WTC11 (cell line): ENCODE measurements around the gene GMEB2. TPM values are rescaled to one million over a fixed set of nuclear protein-coding genes. Genes with fewer than 3 reads are reported as not detected.
"Not testable (repeated sequence)": the region's sequence is repeated elsewhere in the genome, so short reads cannot be mapped to it uniquely, and the experiment has no call there.

Experiments used
- ATAC-seq: fragments of 200-7000 bp; cut with Tn5 transposase; 2 replicates; pipeline ENCODE4 v1.10.0; 2021; ENCODE audit warnings: mild to moderate bottlenecking, moderate library complexity
- CTCF ChIA-PET: fragments of 300-600 bp; sonication (Branson Sonifier 250); formaldehyde crosslinking; loops from one replicate; lab custom pipeline; 2021; ENCODE audit warnings: antibody characterized with exemption; lab: Charles Lee
- POLR2A ChIA-PET: fragments of 350-600 bp; sonication (Branson Sonifier 250); formaldehyde crosslinking; loops from one replicate; lab custom pipeline; 2021; ENCODE audit warnings: antibody characterized with exemption; lab: Charles Lee
- DNase-seq: peaks from one replicate; pipeline ENCODE4 v3.0.0; 2021; ENCODE audit warnings: low spot score
- H3K27ac Mint-ChIP-seq: 2 replicates; pipeline ENCODE4 v1.8.0; 2021; ENCODE audit warnings: mixed read lengths
- H3K27me3 Mint-ChIP-seq: 2 replicates; pipeline ENCODE4 v1.8.0; 2021; ENCODE audit warnings: low read depth, mild to moderate bottlenecking, moderate library complexity, mixed read lengths
- H3K36me3 Mint-ChIP-seq: 2 replicates; pipeline ENCODE4 v1.8.0; 2021; ENCODE audit warnings: mixed read lengths
- H3K4me1 Mint-ChIP-seq: 2 replicates; pipeline ENCODE4 v1.8.0; 2022; ENCODE audit warnings: mixed read lengths
- H3K4me3 Mint-ChIP-seq: 2 replicates; pipeline ENCODE4 v1.8.0; 2021; ENCODE audit warnings: mild to moderate bottlenecking, moderate library complexity, mixed read lengths
- H3K9me3 Mint-ChIP-seq: 2 replicates; pipeline ENCODE4 v1.8.0; 2021; ENCODE audit warnings: mixed read lengths
- FOXP1 ChIP-seq: sonication (generic); formaldehyde crosslinking; IDR thresholded peaks from 2 replicates; pipeline ENCODE4 v1.8.0; 2022; ENCODE audit warnings: missing genetic modification reagents, mild to moderate bottlenecking, moderate library complexity, borderline replicate concordance
- GABPB1 ChIP-seq: sonication (generic); formaldehyde crosslinking; IDR thresholded peaks from 2 replicates; pipeline ENCODE4 v1.8.1; 2023; ENCODE audit warnings: mild to moderate bottlenecking, missing genetic modification reagents
- GTF2I ChIP-seq: fragments of 250-450 bp; sonication (Bioruptor Pico); conservative IDR thresholded peaks from 2 replicates; pipeline ENCODE4 v1.4.0; 2021; ENCODE audit warnings: mild to moderate bottlenecking
- JAZF1 ChIP-seq: fragments of 250-450 bp; sonication (Bioruptor Pico); IDR thresholded peaks from 2 replicates; pipeline ENCODE4 v1.9.0; 2021; ENCODE audit warnings: moderate library complexity, mild to moderate bottlenecking, inconsistent platforms
- KAT7 ChIP-seq: sonication (generic); formaldehyde crosslinking; IDR thresholded peaks from 2 replicates; pipeline ENCODE4 v1.8.1; 2023; ENCODE audit warnings: missing genetic modification reagents, mild to moderate bottlenecking, borderline replicate concordance
- SMAD3 ChIP-seq: sonication (generic); formaldehyde crosslinking; IDR thresholded peaks from 2 replicates; pipeline ENCODE4 v1.8.0; 2022; ENCODE audit warnings: missing genetic modification reagents, mild to moderate bottlenecking, borderline replicate concordance
- SP1 ChIP-seq: sonication (generic); formaldehyde crosslinking; conservative IDR thresholded peaks from 2 replicates; pipeline ENCODE4 v1.8.1; 2022; ENCODE audit warnings: missing genetic modification reagents
- TEAD1 ChIP-seq: sonication (generic); formaldehyde crosslinking; IDR thresholded peaks from 2 replicates; pipeline ENCODE4 v1.8.0; 2022; ENCODE audit warnings: mild to moderate bottlenecking, missing genetic modification reagents
- TP53 ChIP-seq: sonication (generic); formaldehyde crosslinking; IDR thresholded peaks from 2 replicates; pipeline ENCODE4 v1.8.1; 2023; ENCODE audit warnings: mild to moderate bottlenecking, missing genetic modification reagents
- ZNF232 ChIP-seq: sonication (generic); formaldehyde crosslinking; IDR thresholded peaks from 2 replicates; pipeline ENCODE4 v1.8.0; 2022; ENCODE audit warnings: mild to moderate bottlenecking, missing genetic modification reagents
- ZNF263 ChIP-seq: sonication (generic); formaldehyde crosslinking; IDR thresholded peaks from 2 replicates; pipeline ENCODE4 v1.8.1; 2022; ENCODE audit warnings: low read depth, mild to moderate bottlenecking, moderate library complexity, missing genetic modification reagents
- ZNF317 ChIP-seq: sonication (generic); formaldehyde crosslinking; IDR thresholded peaks from 2 replicates; pipeline ENCODE4 v1.8.1; 2023; ENCODE audit warnings: low read depth, mild to moderate bottlenecking, moderate library complexity, missing genetic modification reagents, borderline replicate concordance
- total RNA-seq: library from RNA; stranded (reverse); gene quantifications from 3 replicates; pipeline ENCODE4 v1.2.3, GENCODE V29; 2021
- TF ChIP-seq, protein P1 (sequence below): fragments of 200-600 bp; IDR thresholded peaks from 2 replicates; pipeline ENCODE4 v1.8.0; 2022; ENCODE audit warnings: antibody characterized with exemption
- TF ChIP-seq, protein P2 (sequence below): sonication (generic); formaldehyde crosslinking; IDR thresholded peaks from 2 replicates; pipeline ENCODE4 v1.8.0; 2022; ENCODE audit warnings: missing genetic modification reagents
- TF ChIP-seq, protein P3 (sequence below): sonication (generic); formaldehyde crosslinking; IDR thresholded peaks from 2 replicates; pipeline ENCODE4 v1.8.1; 2023; ENCODE audit warnings: mild to moderate bottlenecking, missing genetic modification reagents
- TF ChIP-seq, protein P4 (sequence below): sonication (generic); formaldehyde crosslinking; IDR thresholded peaks from 2 replicates; pipeline ENCODE4 v1.8.1; 2023; ENCODE audit warnings: mild to moderate bottlenecking, missing genetic modification reagents, moderate library complexity
- TF ChIP-seq, protein P5 (sequence below): sonication (generic); formaldehyde crosslinking; IDR thresholded peaks from 2 replicates; pipeline ENCODE4 v1.8.1; 2022; ENCODE audit warnings: low read depth, missing genetic modification reagents, borderline replicate concordance
- TF ChIP-seq, protein P6 (sequence below): fragments of 250-450 bp; sonication (Bioruptor Pico); IDR thresholded peaks from 2 replicates; pipeline ENCODE4 v1.8.0; 2021; ENCODE audit warnings: mild to moderate bottlenecking

The GMEB2 gene
- total RNA-seq, 1 experiment from 2014 or later, result 14.8 TPM

DNA sequence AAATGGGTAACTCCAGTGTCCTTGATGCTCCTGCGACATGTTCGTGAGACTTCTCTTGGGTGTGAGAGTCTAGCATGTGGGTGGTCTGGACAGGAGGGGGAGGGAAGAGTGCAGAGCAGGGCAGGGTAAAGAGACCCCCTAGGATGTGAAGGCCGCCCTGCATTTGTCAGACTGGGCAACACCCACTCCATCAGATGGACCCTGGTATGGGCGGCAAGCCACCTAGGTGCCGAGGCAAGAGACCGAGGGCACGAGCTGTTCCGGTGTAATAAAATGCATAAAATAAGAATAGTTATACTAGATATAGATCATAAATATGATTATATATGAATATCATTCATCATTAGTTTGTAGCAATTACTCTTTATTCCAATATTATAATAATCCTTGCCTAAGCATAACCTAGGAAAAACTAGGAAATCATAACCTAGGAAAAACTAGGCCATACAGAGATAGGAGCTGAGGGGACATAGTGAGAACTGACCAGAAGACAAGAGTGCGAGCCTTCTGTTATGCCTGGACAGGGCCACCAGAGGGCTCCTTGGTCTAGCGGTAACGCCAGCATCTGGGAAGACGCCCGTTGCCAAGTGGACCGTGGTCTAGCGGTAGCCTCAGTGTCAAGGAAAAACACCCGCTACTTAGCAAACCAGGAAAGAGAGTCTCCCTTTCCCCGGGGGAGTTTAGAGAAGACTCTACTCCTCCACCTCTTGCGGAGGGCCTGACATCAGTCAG, 12.9 kb downstream of the GMEB2 start:
- POLR2A ChIA-PET, result interaction anchor here (0.8 kb wide), 1 partner anchor 28 kb away, joined by 3 read pairs; no protein-coding TSS in a partner anchor
- peak; percentile 48 for DNase-seq
- H3K9me3 Mint-ChIP-seq, result peaks cover 14% of the 10 kb centered on the region
- ATAC-seq, H3K27ac Mint-ChIP-seq, H3K4me1 Mint-ChIP-seq, H3K4me3 Mint-ChIP-seq, H3K27me3 Mint-ChIP-seq: not testable (repeated sequence)
- 0 out of 2 replicates have a peak, but pooled peaks have one; percentile 19 for TF ChIP-seq SP1 (CRISPR knock-in tag)
- TF ChIP-seq, protein P1, sequence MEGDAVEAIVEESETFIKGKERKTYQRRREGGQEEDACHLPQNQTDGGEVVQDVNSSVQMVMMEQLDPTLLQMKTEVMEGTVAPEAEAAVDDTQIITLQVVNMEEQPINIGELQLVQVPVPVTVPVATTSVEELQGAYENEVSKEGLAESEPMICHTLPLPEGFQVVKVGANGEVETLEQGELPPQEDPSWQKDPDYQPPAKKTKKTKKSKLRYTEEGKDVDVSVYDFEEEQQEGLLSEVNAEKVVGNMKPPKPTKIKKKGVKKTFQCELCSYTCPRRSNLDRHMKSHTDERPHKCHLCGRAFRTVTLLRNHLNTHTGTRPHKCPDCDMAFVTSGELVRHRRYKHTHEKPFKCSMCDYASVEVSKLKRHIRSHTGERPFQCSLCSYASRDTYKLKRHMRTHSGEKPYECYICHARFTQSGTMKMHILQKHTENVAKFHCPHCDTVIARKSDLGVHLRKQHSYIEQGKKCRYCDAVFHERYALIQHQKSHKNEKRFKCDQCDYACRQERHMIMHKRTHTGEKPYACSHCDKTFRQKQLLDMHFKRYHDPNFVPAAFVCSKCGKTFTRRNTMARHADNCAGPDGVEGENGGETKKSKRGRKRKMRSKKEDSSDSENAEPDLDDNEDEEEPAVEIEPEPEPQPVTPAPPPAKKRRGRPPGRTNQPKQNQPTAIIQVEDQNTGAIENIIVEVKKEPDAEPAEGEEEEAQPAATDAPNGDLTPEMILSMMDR, result peak; percentile 58; the same call in 1 of the 2 replicates
- CTCF ChIA-PET, result interaction anchor here (1.5 kb wide), 1 partner anchor 28 kb away, joined by 8 read pairs; no protein-coding TSS in a partner anchor
- H3K36me3 Mint-ChIP-seq, result peaks cover 41% of the 10 kb centered on the region

DNA sequence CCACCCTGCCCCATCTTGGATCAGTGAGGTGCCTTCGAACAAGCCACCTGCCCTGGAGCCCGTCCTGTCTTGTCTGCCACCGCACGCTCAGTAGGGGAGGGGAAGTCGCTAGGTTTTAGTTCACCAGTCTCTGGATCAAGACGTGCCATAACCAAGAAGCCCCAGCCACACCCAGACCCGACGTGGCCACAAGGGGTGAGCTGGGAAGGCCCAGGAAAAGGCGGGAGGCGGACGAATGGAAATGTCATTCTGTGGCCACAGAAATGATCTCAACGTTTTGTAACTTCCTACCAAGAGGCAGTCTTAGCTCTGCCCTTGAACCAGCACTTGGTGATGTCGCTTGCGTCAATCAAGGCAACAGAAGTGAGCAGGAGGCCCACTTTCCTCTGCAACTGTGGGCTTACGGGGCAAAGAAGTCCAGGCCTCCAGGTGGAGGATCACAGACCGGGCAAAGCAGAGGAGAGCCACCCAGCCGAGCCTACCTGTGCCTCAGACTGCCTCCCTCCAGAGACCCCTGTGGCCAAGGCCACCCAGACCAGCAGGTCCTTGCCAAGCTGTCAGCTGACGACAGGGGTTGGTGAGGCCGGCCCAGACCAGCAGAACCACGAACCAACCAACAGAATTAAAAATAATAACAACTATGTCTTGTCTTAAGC, 14.5 kb downstream of the GMEB2 start:
- Mint-ChIP-seq H3K36me3 (peaks cover 30% of the 10 kb centered on the region), H3K27me3 (no peaks in the 10 kb centered on the region; the same call in 1 of the 2 replicates), H3K9me3 (peaks cover 14% of the 10 kb centered on the region), H3K27ac (peak overlapping the region; percentile 49; the same call in 1 of the 2 replicates), H3K4me3 (no peak overlapping the region), H3K4me1 (no peaks in the 10 kb centered on the region)
- ChIA-PET CTCF (interaction anchor here (1.2 kb wide), 1 partner anchor 29 kb away, joined by 3 read pairs; no protein-coding TSS in a partner anchor), POLR2A (no interaction called here)
- DNase-seq (no peak), ATAC-seq (no peak)
- TF ChIP-seq, protein P2, sequence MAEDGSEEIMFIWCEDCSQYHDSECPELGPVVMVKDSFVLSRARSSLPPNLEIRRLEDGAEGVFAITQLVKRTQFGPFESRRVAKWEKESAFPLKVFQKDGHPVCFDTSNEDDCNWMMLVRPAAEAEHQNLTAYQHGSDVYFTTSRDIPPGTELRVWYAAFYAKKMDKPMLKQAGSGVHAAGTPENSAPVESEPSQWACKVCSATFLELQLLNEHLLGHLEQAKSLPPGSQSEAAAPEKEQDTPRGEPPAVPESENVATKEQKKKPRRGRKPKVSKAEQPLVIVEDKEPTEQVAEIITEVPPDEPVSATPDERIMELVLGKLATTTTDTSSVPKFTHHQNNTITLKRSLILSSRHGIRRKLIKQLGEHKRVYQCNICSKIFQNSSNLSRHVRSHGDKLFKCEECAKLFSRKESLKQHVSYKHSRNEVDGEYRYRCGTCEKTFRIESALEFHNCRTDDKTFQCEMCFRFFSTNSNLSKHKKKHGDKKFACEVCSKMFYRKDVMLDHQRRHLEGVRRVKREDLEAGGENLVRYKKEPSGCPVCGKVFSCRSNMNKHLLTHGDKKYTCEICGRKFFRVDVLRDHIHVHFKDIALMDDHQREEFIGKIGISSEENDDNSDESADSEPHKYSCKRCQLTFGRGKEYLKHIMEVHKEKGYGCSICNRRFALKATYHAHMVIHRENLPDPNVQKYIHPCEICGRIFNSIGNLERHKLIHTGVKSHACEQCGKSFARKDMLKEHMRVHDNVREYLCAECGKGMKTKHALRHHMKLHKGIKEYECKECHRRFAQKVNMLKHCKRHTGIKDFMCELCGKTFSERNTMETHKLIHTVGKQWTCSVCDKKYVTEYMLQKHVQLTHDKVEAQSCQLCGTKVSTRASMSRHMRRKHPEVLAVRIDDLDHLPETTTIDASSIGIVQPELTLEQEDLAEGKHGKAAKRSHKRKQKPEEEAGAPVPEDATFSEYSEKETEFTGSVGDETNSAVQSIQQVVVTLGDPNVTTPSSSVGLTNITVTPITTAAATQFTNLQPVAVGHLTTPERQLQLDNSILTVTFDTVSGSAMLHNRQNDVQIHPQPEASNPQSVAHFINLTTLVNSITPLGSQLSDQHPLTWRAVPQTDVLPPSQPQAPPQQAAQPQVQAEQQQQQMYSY, result no peak
- TF ChIP-seq, protein P3, sequence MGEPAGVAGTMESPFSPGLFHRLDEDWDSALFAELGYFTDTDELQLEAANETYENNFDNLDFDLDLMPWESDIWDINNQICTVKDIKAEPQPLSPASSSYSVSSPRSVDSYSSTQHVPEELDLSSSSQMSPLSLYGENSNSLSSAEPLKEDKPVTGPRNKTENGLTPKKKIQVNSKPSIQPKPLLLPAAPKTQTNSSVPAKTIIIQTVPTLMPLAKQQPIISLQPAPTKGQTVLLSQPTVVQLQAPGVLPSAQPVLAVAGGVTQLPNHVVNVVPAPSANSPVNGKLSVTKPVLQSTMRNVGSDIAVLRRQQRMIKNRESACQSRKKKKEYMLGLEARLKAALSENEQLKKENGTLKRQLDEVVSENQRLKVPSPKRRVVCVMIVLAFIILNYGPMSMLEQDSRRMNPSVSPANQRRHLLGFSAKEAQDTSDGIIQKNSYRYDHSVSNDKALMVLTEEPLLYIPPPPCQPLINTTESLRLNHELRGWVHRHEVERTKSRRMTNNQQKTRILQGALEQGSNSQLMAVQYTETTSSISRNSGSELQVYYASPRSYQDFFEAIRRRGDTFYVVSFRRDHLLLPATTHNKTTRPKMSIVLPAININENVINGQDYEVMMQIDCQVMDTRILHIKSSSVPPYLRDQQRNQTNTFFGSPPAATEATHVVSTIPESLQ, result no peak
- TF ChIP-seq ZNF263 (no peak), KAT7 (CRISPR knock-in tag) (no peak), ZNF232 (CRISPR knock-in tag) (no peak), SMAD3 (CRISPR knock-in tag) (no peak), FOXP1 (CRISPR knock-in tag) (no peak), GTF2I (CRISPR knock-in tag) (no peak), GABPB1 (CRISPR knock-in tag) (no peak), TEAD1 (CRISPR knock-in tag) (no peak), TP53 (CRISPR knock-in tag) (no peak), ZNF317 (CRISPR knock-in tag) (no peak), JAZF1 (CRISPR knock-in tag) (no peak)
- TF ChIP-seq, protein P4, sequence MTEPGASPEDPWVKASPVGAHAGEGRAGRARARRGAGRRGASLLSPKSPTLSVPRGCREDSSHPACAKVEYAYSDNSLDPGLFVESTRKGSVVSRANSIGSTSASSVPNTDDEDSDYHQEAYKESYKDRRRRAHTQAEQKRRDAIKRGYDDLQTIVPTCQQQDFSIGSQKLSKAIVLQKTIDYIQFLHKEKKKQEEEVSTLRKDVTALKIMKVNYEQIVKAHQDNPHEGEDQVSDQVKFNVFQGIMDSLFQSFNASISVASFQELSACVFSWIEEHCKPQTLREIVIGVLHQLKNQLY (CRISPR knock-in tag), result no peak
- TF ChIP-seq, protein P5, sequence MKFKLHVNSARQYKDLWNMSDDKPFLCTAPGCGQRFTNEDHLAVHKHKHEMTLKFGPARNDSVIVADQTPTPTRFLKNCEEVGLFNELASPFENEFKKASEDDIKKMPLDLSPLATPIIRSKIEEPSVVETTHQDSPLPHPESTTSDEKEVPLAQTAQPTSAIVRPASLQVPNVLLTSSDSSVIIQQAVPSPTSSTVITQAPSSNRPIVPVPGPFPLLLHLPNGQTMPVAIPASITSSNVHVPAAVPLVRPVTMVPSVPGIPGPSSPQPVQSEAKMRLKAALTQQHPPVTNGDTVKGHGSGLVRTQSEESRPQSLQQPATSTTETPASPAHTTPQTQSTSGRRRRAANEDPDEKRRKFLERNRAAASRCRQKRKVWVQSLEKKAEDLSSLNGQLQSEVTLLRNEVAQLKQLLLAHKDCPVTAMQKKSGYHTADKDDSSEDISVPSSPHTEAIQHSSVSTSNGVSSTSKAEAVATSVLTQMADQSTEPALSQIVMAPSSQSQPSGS (CRISPR knock-in tag), result no peak
- TF ChIP-seq, protein P6, sequence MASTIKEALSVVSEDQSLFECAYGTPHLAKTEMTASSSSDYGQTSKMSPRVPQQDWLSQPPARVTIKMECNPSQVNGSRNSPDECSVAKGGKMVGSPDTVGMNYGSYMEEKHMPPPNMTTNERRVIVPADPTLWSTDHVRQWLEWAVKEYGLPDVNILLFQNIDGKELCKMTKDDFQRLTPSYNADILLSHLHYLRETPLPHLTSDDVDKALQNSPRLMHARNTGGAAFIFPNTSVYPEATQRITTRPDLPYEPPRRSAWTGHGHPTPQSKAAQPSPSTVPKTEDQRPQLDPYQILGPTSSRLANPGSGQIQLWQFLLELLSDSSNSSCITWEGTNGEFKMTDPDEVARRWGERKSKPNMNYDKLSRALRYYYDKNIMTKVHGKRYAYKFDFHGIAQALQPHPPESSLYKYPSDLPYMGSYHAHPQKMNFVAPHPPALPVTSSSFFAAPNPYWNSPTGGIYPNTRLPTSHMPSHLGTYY (CRISPR knock-in tag), result no peak
